Fibroblast of mammary gland (primary cell): Measurements from ENCODE around the gene C5orf47.

Experiments used
- DNase-seq: peaks from one replicate; pipeline ENCODE4 v3.0.0-alpha.2; 2010; ENCODE audit warnings: low read depth
- H3K4me3 ChIP-seq: 2 replicates; pipeline ENCODE4 v1.5.1; 2011; ENCODE audit warnings: low read depth, mild to moderate bottlenecking, low read length, moderate library complexity; ENCODE audit not compliant: control insufficient read depth
- CTCF ChIP-seq: conservative IDR thresholded peaks from 2 replicates; pipeline ENCODE4 v1.5.1; 2011; ENCODE audit warnings: low read depth, low read length, inconsistent platforms; ENCODE audit not compliant: control insufficient read depth, insufficient read depth

C5orf47 gene

GRCh38 chr5:173946323-173946722, 42.6 kb upstream of the C5orf47 start:
- no peak for TF ChIP-seq CTCF
- no peak overlapping the region for H3K4me3 ChIP-seq
- DNase-seq, result no peak

GRCh38 chr5:173950829-173951228, 38.1 kb upstream of the C5orf47 start:
- no peak for DNase-seq
- TF ChIP-seq CTCF, result no peak

GRCh38 chr5:173953528-173954090, 35.4 kb upstream of the C5orf47 start:
- no peak overlapping the region for H3K4me3 ChIP-seq
- DNase-seq, result peak; percentile 47
- no peak for TF ChIP-seq CTCF

More at GRCh38 chr5:173950829-173951228, 38.1 kb upstream of the C5orf47 start:
- H3K4me3 ChIP-seq, result no peak overlapping the region

GRCh38 chr5:173954671-173955521, 34.1 kb upstream of the C5orf47 start:
- H3K4me3 ChIP-seq, result no peak overlapping the region
- TF ChIP-seq CTCF, result no peak
- peak; percentile 56 for DNase-seq

- DNase-seq, result no peak
- no peak for TF ChIP-seq CTCF
- H3K4me3 ChIP-seq, result no peak overlapping the region
These were observed 28.0 kb upstream of the C5orf47 start for GRCh38 chr5:173960986-173961385.

GRCh38 chr5:173961418-173961817, 27.6 kb upstream of the C5orf47 start:
- TF ChIP-seq CTCF, result no peak
- no peak overlapping the region for H3K4me3 ChIP-seq
- no peak for DNase-seq
